CD14-positive monocyte (primary cell): ENCODE results near the gene CAMK4. TPM values are rescaled to one million over a fixed set of nuclear protein-coding genes. Genes with fewer than 3 reads are reported as not detected.

ENCODE experiments used
- DNase-seq, 3 donors: peaks; one replicate each; pipeline ENCODE4 v3.0.0-alpha.2; 2011 to 2022
- H2AFZ ChIP-seq: 2 replicates; pipeline ENCODE4 v1.6.0; 2012; ENCODE audit warnings: mild to moderate bottlenecking, low read depth, low read length, inconsistent platforms; ENCODE audit not compliant: insufficient read depth, poor library complexity, severe bottlenecking
- H3K27ac ChIP-seq, 2 donors: 1 replicate in 1 of 2; 2 replicates in 1 of 2; pipeline ENCODE4 v1.5.1; 2012 to 2013; ENCODE audit warnings: low read length in 2 of 2, control low read depth in 1 of 2, inconsistent platforms in 1 of 2, low read depth in 1 of 2, mild to moderate bottlenecking in 1 of 2
- H3K27me3 ChIP-seq, 2 donors: one replicate each; pipeline versions ENCODE4 v1.6.0 to v1.6.1; 2011 to 2013; ENCODE audit warnings: low read length in 2 of 2; ENCODE audit not compliant: control insufficient read depth in 2 of 2, insufficient read depth in 2 of 2
- H3K36me3 ChIP-seq, 2 donors: replicated peaks in 1 of 2; 1 replicate in 1 of 2; 2 replicates in 1 of 2; pipeline versions ENCODE4 v1.5.1 to v1.6.1; 2012 to 2013; ENCODE audit warnings: low read length in 2 of 2, control low read depth in 1 of 2, inconsistent platforms in 1 of 2, mild to moderate bottlenecking in 1 of 2; ENCODE audit not compliant: insufficient read depth in 2 of 2, control insufficient read depth in 1 of 2
- H3K4me1 ChIP-seq, 2 donors: 1 replicate in 1 of 2; 2 replicates in 1 of 2; pipeline versions ENCODE4 v1.5.1 to v1.6.1; 2012 to 2013; ENCODE audit warnings: low read length in 2 of 2, control low read depth in 1 of 2, inconsistent platforms in 1 of 2, mild to moderate bottlenecking in 1 of 2, moderate library complexity in 1 of 2; ENCODE audit not compliant: insufficient read depth in 2 of 2, control insufficient read depth in 1 of 2
- H3K4me2 ChIP-seq: replicated peaks from 2 replicates; pipeline ENCODE3; 2012; ENCODE audit warnings: low read length, moderate library complexity, mild to moderate bottlenecking; ENCODE audit not compliant: poor library complexity, severe bottlenecking; ENCODE audit errors: extremely low read depth
- H3K4me3 ChIP-seq, 3 experiments: fragments of 200-600 bp in 1 of 3; sonication (generic) in 1 of 3; replicated peaks in 1 of 3; 1 replicate in 2 of 3; 2 replicates in 1 of 3; pipeline ENCODE4 v1.5.1; 2011 to 2013; ENCODE audit warnings: low read length in 3 of 3, mild to moderate bottlenecking in 3 of 3, control low read depth in 2 of 3, low read depth in 2 of 3, inconsistent platforms in 1 of 3, moderate library complexity in 1 of 3
- H3K79me2 ChIP-seq: 2 replicates; pipeline ENCODE4 v1.6.0; 2012; ENCODE audit warnings: mild to moderate bottlenecking, control low read depth, inconsistent platforms, low read length, moderate library complexity; ENCODE audit not compliant: insufficient read depth
- H3K9ac ChIP-seq: 2 replicates; pipeline ENCODE4 v1.6.0; 2017; ENCODE audit warnings: low read length, mild to moderate bottlenecking; ENCODE audit not compliant: insufficient read depth, poor library complexity, severe bottlenecking
- H3K9me3 ChIP-seq, 2 donors: replicated peaks in 1 of 2; 1 replicate in 1 of 2; 2 replicates in 1 of 2; pipeline versions ENCODE4 v1.5.1 to v1.6.1; 2012 to 2013; ENCODE audit warnings: low read length in 2 of 2, control low read depth in 1 of 2; ENCODE audit not compliant: control insufficient read depth in 1 of 2, insufficient read depth in 1 of 2
- H4K20me1 ChIP-seq: 2 replicates; pipeline ENCODE4 v1.6.0; 2012; ENCODE audit warnings: mild to moderate bottlenecking, low read length, control low read depth, moderate library complexity; ENCODE audit not compliant: insufficient read depth
- H3K27ac Mint-ChIP-seq, 7 donors: one replicate each; pipeline ENCODE4 v1.8.0; 2020; ENCODE audit warnings: mild to moderate bottlenecking in 7 of 7, mixed read lengths in 7 of 7, moderate library complexity in 6 of 7, inconsistent platforms in 2 of 7
- H3K27me3 Mint-ChIP-seq, 3 donors: one replicate each; pipeline ENCODE4 v1.8.0; 2021 to 2022; ENCODE audit warnings: low read depth in 3 of 3, mild to moderate bottlenecking in 3 of 3, mixed read lengths in 3 of 3, moderate library complexity in 3 of 3, inconsistent platforms in 1 of 3
- H3K36me3 Mint-ChIP-seq, 2 donors: one replicate each; pipeline ENCODE4 v1.8.0; 2020; ENCODE audit warnings: mixed read lengths in 2 of 2, inconsistent platforms in 1 of 2, mild to moderate bottlenecking in 1 of 2
- H3K4me1 Mint-ChIP-seq: one replicate; pipeline ENCODE4 v1.8.0; 2020; ENCODE audit warnings: mild to moderate bottlenecking, mixed read lengths
- H3K4me3 Mint-ChIP-seq, 2 donors: one replicate each; pipeline ENCODE4 v1.8.0; 2020; ENCODE audit warnings: mild to moderate bottlenecking in 2 of 2, mixed read lengths in 2 of 2, moderate library complexity in 1 of 2
- H3K9me3 Mint-ChIP-seq, 7 donors: one replicate each; pipeline ENCODE4 v1.8.0; 2020 to 2022; ENCODE audit warnings: mixed read lengths in 7 of 7, mild to moderate bottlenecking in 6 of 7, moderate library complexity in 6 of 7, inconsistent platforms in 2 of 7
- CTCF ChIP-seq: fragments of 200-600 bp; IDR thresholded peaks from one replicate; pipeline ENCODE4 v1.8.0; 2022; ENCODE audit warnings: antibody characterized with exemption, mild to moderate bottlenecking
- WGBS: methylation state at CpG from one replicate; pipeline ENCODE4 v1.1.5; 2013; ENCODE audit warnings: missing lambda C conversion rate; ENCODE audit not compliant: insufficient coverage; 5-methylcytosine and 5-hydroxymethylcytosine counted together
- intact Hi-C, 2 donors: fragments of 100-400 bp; cut with micrococcal nuclease; formaldehyde crosslinking; loops; one replicate each; pipeline versions ENCODE4 v1.15.0 to v1.15.1; 2023
- polyA plus RNA-seq, 3 donors: library from polyadenylated mRNA; depleted of rRNA in 1 of 3; unstranded in 2 of 3; stranded (reverse) in 1 of 3; fragments of 300-500 nt in 2 of 3; fragments of >200 nt in 1 of 3; fragmentation: Illumina TruSeq in 2 of 3; gene quantifications; 1 replicate in 2 of 3; 2 replicates in 1 of 3; pipeline ENCODE4 v1.2.3, GENCODE V29; 2012 to 2021

The CAMK4 gene
- polyA plus RNA-seq, 3 donors = 0.24 to 0.28 TPM; not detected in 1

GRCh38 chr5:111469903-111470302 lies 245.7 kb downstream of the CAMK4 start:
- no peak overlapping the region for H3K4me3 Mint-ChIP-seq

GRCh38 chr5:111472096-111472495 lies 247.9 kb downstream of the CAMK4 start:
- H3K9me3 ChIP-seq = no peaks in the 10 kb centered on the region
- H3K27ac ChIP-seq = no peak overlapping the region
- H3K4me1 Mint-ChIP-seq = peaks cover 8% of the 10 kb centered on the region
- no peak overlapping the region for H3K4me2 ChIP-seq
- WGBS = 96% methylated on average over 3 of the region's 3 CpGs
- H3K36me3 Mint-ChIP-seq = no peaks in the 10 kb centered on the region
- peak overlapping the region in 1 of 7 donors; percentile 48 for H3K27ac Mint-ChIP-seq
- no peaks in the 10 kb centered on the region for H3K36me3 ChIP-seq
- H3K27me3 ChIP-seq = no peaks in the 10 kb centered on the region
- no peak overlapping the region for H3K9ac ChIP-seq
- H3K9me3 Mint-ChIP-seq = peaks cover 0 to 3% (median 0%) of the 10 kb centered on the region in 7 donors
- no peak for TF ChIP-seq CTCF
- no peaks in the 10 kb centered on the region for H3K79me2 ChIP-seq
- DNase-seq = no peak
- no peak overlapping the region for H3K4me3 Mint-ChIP-seq
- H3K4me3 ChIP-seq = no peak overlapping the region
- H4K20me1 ChIP-seq = no peaks in the 10 kb centered on the region
- H3K27me3 Mint-ChIP-seq = peaks cover 0 to 2% (median 2%) of the 10 kb centered on the region in 3 donors
- intact Hi-C loops = no loop called here
- no peaks in the 10 kb centered on the region for H3K4me1 ChIP-seq
- H2AFZ ChIP-seq = no peak overlapping the region

More at GRCh38 chr5:111469903-111470302, 245.7 kb downstream of the CAMK4 start:
- intact Hi-C loops = no loop called here
- Histone ChIP-seq H3K36me3 (no peaks in the 10 kb centered on the region), H3K4me2 (no peak overlapping the region), H3K79me2 (no peaks in the 10 kb centered on the region), H4K20me1 (no peaks in the 10 kb centered on the region), H3K27me3 (no peaks in the 10 kb centered on the region), H3K9ac (no peak overlapping the region), H2AFZ (no peak overlapping the region), H3K4me1 (no peaks in the 10 kb centered on the region), H3K4me3 (no peak overlapping the region), H3K27ac (no peak overlapping the region), H3K9me3 (no peaks in the 10 kb centered on the region)
- peaks cover 8% of the 10 kb centered on the region for H3K4me1 Mint-ChIP-seq
- DNase-seq = no peak
- no peak for TF ChIP-seq CTCF
- peaks cover 0 to 2% (median 2%) of the 10 kb centered on the region in 3 donors for H3K27me3 Mint-ChIP-seq
- no peaks in the 10 kb centered on the region for H3K36me3 Mint-ChIP-seq
- no peak overlapping the region for H3K27ac Mint-ChIP-seq
- peaks cover 0 to 6% (median 0%) of the 10 kb centered on the region in 7 donors for H3K9me3 Mint-ChIP-seq
- 50% methylated on average over 1 of the region's 2 CpGs for whole genome bisulfite sequencing
